GM12878 (cell line): ENCODE results near the gene LRP1B. TPM values are rescaled to one million over a fixed set of nuclear protein-coding genes. Genes with fewer than 3 reads are reported as not detected.

Experiments used
- ATAC-seq: fragments of 200-7000 bp; cut with Tn5 transposase; 3 replicates; pipeline ENCODE4 v1.9.1; 2020; ENCODE audit warnings: mild to moderate bottlenecking, moderate library complexity
- BruUV-seq: library from RNA; stranded (reverse); fragments of 400-500 nt; replicated peaks from 2 replicates; lab custom pipeline; 2021; lab: Mats Ljungman, UMichigan
- CTCF ChIA-PET: fragments of 300-600 bp; sonication (Branson Sonifier 250); formaldehyde crosslinking; extraction: SDS; loops from one replicate; lab custom pipeline; 2021; ENCODE audit warnings: inconsistent platforms; lab: Yijun Ruan, JAX
- POLR2A ChIA-PET: fragments of 350-600 bp; formaldehyde crosslinking; extraction: SDS; loops from one replicate; lab custom pipeline; 2021; ENCODE audit warnings: inconsistent platforms; lab: Charles Lee
- RAD21 ChIA-PET: fragments of 300-600 bp; sonication (Branson Sonifier 250); formaldehyde crosslinking; loops from one replicate; lab custom pipeline; 2023; ENCODE audit warnings: antibody characterized with exemption; ENCODE audit not compliant: unreplicated experiment; lab: Charles Lee
- SMC1A ChIA-PET: fragments of 300-600 bp; sonication (Branson Sonifier 250); formaldehyde crosslinking; loops from one replicate; lab custom pipeline; 2023; ENCODE audit not compliant: unreplicated experiment, uncharacterized antibody; lab: Charles Lee
- DNase-seq: peaks from one replicate; pipeline ENCODE4 v3.0.0-alpha.2; 2011; ENCODE audit warnings: low read depth, low spot score
- FAIRE-seq: peaks from 3 replicates; lab custom pipeline; 2011; peaks lifted over from hg19 to GRCh38; lab: Jason Lieb, UNC
- H2AFZ ChIP-seq: 2 replicates; pipeline ENCODE4 v1.6.0; 2011; ENCODE audit warnings: low read depth, low read length, control low read depth; ENCODE audit not compliant: control insufficient read depth
- H3K27ac ChIP-seq: 2 replicates; pipeline ENCODE4 v1.5.1; 2011; ENCODE audit warnings: control low read depth; ENCODE audit not compliant: control insufficient read depth, insufficient read depth
- H3K27me3 ChIP-seq, 2 experiments: replicated peaks in 1 of 2; 2 replicates each; pipeline versions ENCODE4 v1.6.0 to v1.6.1; 2011; ENCODE audit warnings: low read length in 1 of 2; ENCODE audit not compliant: control insufficient read depth in 2 of 2, insufficient read depth in 2 of 2
- H3K36me3 ChIP-seq, 2 experiments: 2 replicates each; pipeline ENCODE4 v1.5.1; 2011; ENCODE audit warnings: low read length in 1 of 2; ENCODE audit not compliant: control insufficient read depth in 2 of 2, insufficient read depth in 2 of 2
- H3K4me1 ChIP-seq: 2 replicates; pipeline ENCODE4 v1.6.1; 2011; ENCODE audit warnings: mild to moderate bottlenecking, low read length, moderate library complexity, mixed read lengths; ENCODE audit not compliant: control insufficient read depth, insufficient read depth
- H3K4me2 ChIP-seq: 2 replicates; pipeline ENCODE4 v1.6.0; 2011; ENCODE audit warnings: control low read depth; ENCODE audit not compliant: control insufficient read depth, insufficient read depth
- H3K4me3 ChIP-seq: fragments of 200-600 bp; sonication (generic); 2 replicates; pipeline ENCODE4 v1.5.1; 2016
- H3K79me2 ChIP-seq: 2 replicates; pipeline ENCODE4 v1.6.0; 2011; ENCODE audit warnings: low read length; ENCODE audit not compliant: control insufficient read depth, insufficient read depth
- H3K9ac ChIP-seq: 2 replicates; pipeline ENCODE4 v1.8.0; 2011; ENCODE audit warnings: low read length, control low read depth, mixed read lengths; ENCODE audit not compliant: control insufficient read depth, insufficient read depth
- H3K9me3 ChIP-seq: replicated peaks from 3 replicates; pipeline ENCODE4 v1.5.1; 2011; ENCODE audit warnings: mild to moderate bottlenecking, low read length; ENCODE audit not compliant: control insufficient read depth, insufficient read depth
- H4K20me1 ChIP-seq: 2 replicates; pipeline ENCODE4 v1.6.0; 2011; ENCODE audit not compliant: control insufficient read depth, insufficient read depth
- FOXM1 ChIP-seq: IDR thresholded peaks from 2 replicates; pipeline ENCODE4 v1.6.1; 2012; ENCODE audit warnings: low read depth, mild to moderate bottlenecking, inconsistent platforms, low read length, moderate library complexity
- HDAC6 ChIP-seq: fragments of 200-600 bp; sonication (generic); IDR thresholded peaks from one replicate; pipeline ENCODE4 v1.8.0; 2017; ENCODE audit warnings: antibody characterized with exemption; ENCODE audit not compliant: unreplicated experiment
- PRDM15 ChIP-seq: fragments of 450-650 bp; formaldehyde crosslinking; IDR thresholded peaks from 2 replicates; pipeline ENCODE4 v1.4.0; 2020; ENCODE audit warnings: mild to moderate bottlenecking, moderate library complexity
- RAD21 ChIP-seq: IDR thresholded peaks from 2 replicates; pipeline ENCODE4 v1.6.1; 2011; ENCODE audit warnings: mild to moderate bottlenecking, low read depth, low read length, moderate library complexity; ENCODE audit not compliant: insufficient read depth
- ZZZ3 ChIP-seq: IDR thresholded peaks from 2 replicates; pipeline ENCODE4 v1.6.1; 2011; ENCODE audit warnings: low read depth; ENCODE audit not compliant: control insufficient read depth, insufficient read length
- WGBS: methylation state at CpG from one replicate; pipeline ENCODE4 v1.1.6; 2016; ENCODE audit warnings: low lambda C conversion rate; ENCODE audit not compliant: insufficient replicate concordance, insufficient coverage; ENCODE audit errors: missing lambda C conversion rate; 5-methylcytosine and 5-hydroxymethylcytosine counted together
- in situ Hi-C: fragments of 300-500 bp; cut with MboI; formaldehyde crosslinking; loops from 9 replicates; pipeline ENCODE4 v1.14.3; 2018; ENCODE audit warnings: mixed read lengths
- intact Hi-C: fragments of 100-400 bp; cut with micrococcal nuclease; formaldehyde crosslinking; loops from one replicate; pipeline ENCODE4 v1.14.2; 2022; ENCODE audit not compliant: unreplicated experiment
- polyA plus RNA-seq, 11 experiments: library from polyadenylated mRNA; depleted of rRNA in 4 of 11; unstranded in 6 of 11; stranded (reverse) in 5 of 11; fragments of >200 nt; fragmentation: Nextera tagmentation in 4 of 11; fragmentation: Illumina TruSeq in 1 of 11; extraction: Ambion mirVana in 4 of 11; extraction: Trizol in 1 of 11; gene quantifications; 1 replicate in 1 of 11; 2 replicates in 10 of 11; pipeline versions ENCODE4 v1.2.1 to v1.2.3, GENCODE V29; 2011 to 2016; ENCODE audit warnings: inconsistent platforms in 2 of 11, missing spikeins in 2 of 11, low read depth in 1 of 11
- total RNA-seq, 4 experiments: library from RNA; depleted of rRNA in 3 of 4; stranded (reverse); fragments of >200 nt in 3 of 4; fragmentation: Illumina TruSeq in 1 of 4; extraction: Trizol in 1 of 4; gene quantifications; 2 replicates each; pipeline versions ENCODE4 v1.2.1 to v1.2.3, GENCODE V29; 2013 to 2021

Gene LRP1B
- total and polyA plus RNA-seq, 10 of the 15 experiments (the other 5 are each of a cell fraction or from before 2014, with no cell fraction given): under 0.01 to 0.06 (median 0.03) TPM; not detected in 5

GRCh38 chr2:141162314-141162713, 968.5 kb downstream of the LRP1B start:
- ATAC-seq (no peak), FAIRE-seq (no peak), DNase-seq (no peak)
- Histone ChIP-seq H3K4me3 (no peak overlapping the region), H3K4me2 (no peak overlapping the region), H3K27me3 (no peaks in the 10 kb centered on the region), H3K36me3 (no peaks in the 10 kb centered on the region), H2AFZ (no peak overlapping the region), H3K27ac (no peak overlapping the region), H3K4me1 (no peaks in the 10 kb centered on the region), H3K9ac (no peak overlapping the region)
- SMC1A ChIA-PET: no interaction called here
- in situ Hi-C loops (no loop called here), intact Hi-C loops (no loop called here)
- BruUV-seq: no TSS peak
- TF ChIP-seq FOXM1 (no peak), ZZZ3 (no peak), PRDM15 (no peak), HDAC6 (no peak), RAD21 (no peak)
- TF ChIP-seq, all 136 proteins: peak for 0
- WGBS: 13% methylated on average over 3 of the region's 3 CpGs
- no peaks in the 10 kb centered on the region for H3K9me3 ChIP-seq
- POLR2A ChIA-PET: no interaction called here
- H4K20me1 ChIP-seq: no peaks in the 10 kb centered on the region
- no peaks in the 10 kb centered on the region for H3K79me2 ChIP-seq
- CTCF ChIA-PET: no interaction called here
- RAD21 ChIA-PET: no interaction called here
